GM23338 (cell line): ENCODE data around the gene MYOC. TPM values are rescaled to one million over a fixed set of nuclear protein-coding genes. Genes with fewer than 3 reads are reported as not detected.

Source experiments
- ATAC-seq: fragments of 200-7000 bp; cut with Tn5 transposase; 3 replicates; pipeline ENCODE4 v1.9.1; 2020
- DNase-seq: peaks from one replicate; pipeline ENCODE4 v3.0.0-alpha.2; 2015; ENCODE audit warnings: low spot score
- H2AFZ ChIP-seq: fragments of 200-600 bp; sonication (generic); 2 replicates; pipeline ENCODE4 v1.8.0; 2016; ENCODE audit warnings: antibody characterized with exemption, mild to moderate bottlenecking, moderate library complexity
- H3F3A ChIP-seq: fragments of 200-600 bp; sonication (generic); replicated peaks from 2 replicates; pipeline ENCODE4 v1.8.0; 2017; ENCODE audit warnings: antibody characterized with exemption, mixed run types, low read depth
- H3K27ac ChIP-seq: fragments of 200-600 bp; sonication (generic); 2 replicates; pipeline ENCODE4 v1.6.1; 2016; ENCODE audit warnings: low read depth
- H3K27me3 ChIP-seq: fragments of 200-600 bp; sonication (generic); 2 replicates; pipeline ENCODE4 v1.8.0; 2016; ENCODE audit warnings: mild to moderate bottlenecking, mixed run types, moderate library complexity; ENCODE audit not compliant: insufficient read depth
- H3K36me3 ChIP-seq: fragments of 200-600 bp; sonication (generic); 2 replicates; pipeline ENCODE4 v1.8.0; 2016; ENCODE audit warnings: mild to moderate bottlenecking; ENCODE audit not compliant: insufficient read depth
- H3K4me1 ChIP-seq: fragments of 200-600 bp; sonication (generic); 2 replicates; pipeline ENCODE4 v1.8.0; 2016; ENCODE audit warnings: mild to moderate bottlenecking, moderate library complexity; ENCODE audit not compliant: insufficient read depth
- H3K4me2 ChIP-seq: fragments of 200-600 bp; sonication (generic); 2 replicates; pipeline ENCODE4 v1.7.1; 2017; ENCODE audit warnings: mixed run types
- H3K4me3 ChIP-seq: fragments of 200-600 bp; sonication (generic); 2 replicates; pipeline ENCODE4 v1.6.1; 2016; ENCODE audit warnings: mixed run types
- H3K79me2 ChIP-seq: fragments of 200-600 bp; sonication (generic); replicated peaks from 2 replicates; pipeline ENCODE4 v1.8.0; 2017; ENCODE audit warnings: mild to moderate bottlenecking; ENCODE audit not compliant: insufficient read depth
- H3K9me2 ChIP-seq: fragments of 200-600 bp; sonication (generic); 2 replicates; pipeline ENCODE4 v1.8.0; 2017; ENCODE audit not compliant: insufficient read depth
- H4K20me1 ChIP-seq: fragments of 200-600 bp; sonication (generic); replicated peaks from 2 replicates; pipeline ENCODE4 v1.8.0; 2017; ENCODE audit warnings: mild to moderate bottlenecking; ENCODE audit not compliant: insufficient read depth
- H3K27ac Mint-ChIP-seq: 2 replicates; pipeline ENCODE4 v1.8.0; 2020; ENCODE audit warnings: inconsistent platforms, mild to moderate bottlenecking, moderate library complexity, mixed read lengths
- H3K27me3 Mint-ChIP-seq: 3 replicates; pipeline ENCODE4 v1.8.0; 2022; ENCODE audit warnings: low read depth, mild to moderate bottlenecking, moderate library complexity, mixed read lengths, inconsistent platforms; ENCODE audit not compliant: insufficient read depth, poor library complexity
- H3K36me3 Mint-ChIP-seq: 3 replicates; pipeline ENCODE4 v1.8.0; 2021; ENCODE audit warnings: low read depth, mild to moderate bottlenecking, inconsistent platforms, moderate library complexity, mixed read lengths
- H3K4me1 Mint-ChIP-seq: 3 replicates; pipeline ENCODE4 v1.8.0; 2020; ENCODE audit warnings: mild to moderate bottlenecking, inconsistent platforms, mixed read lengths
- H3K4me3 Mint-ChIP-seq: 3 replicates; pipeline ENCODE4 v1.8.0; 2021; ENCODE audit warnings: moderate library complexity, mild to moderate bottlenecking, inconsistent platforms, mixed read lengths
- H3K9me3 Mint-ChIP-seq: 3 replicates; pipeline ENCODE4 v1.8.0; 2020; ENCODE audit warnings: moderate library complexity, mild to moderate bottlenecking, inconsistent platforms, mixed read lengths
- CREB1 ChIP-seq: fragments of 250-450 bp; sonication (Bioruptor Pico); IDR thresholded peaks from 2 replicates; pipeline ENCODE4 v1.5.0; 2020; ENCODE audit warnings: low read depth, mild to moderate bottlenecking, moderate library complexity
- EZH2 ChIP-seq: fragments of 200-600 bp; sonication (generic); IDR thresholded peaks from one replicate; pipeline ENCODE4 v1.8.0; 2017; ENCODE audit warnings: antibody characterized with exemption, mild to moderate bottlenecking, low read depth; ENCODE audit not compliant: unreplicated experiment
- EZH2phosphoT487 ChIP-seq: fragments of 200-600 bp; sonication (generic); IDR thresholded peaks from one replicate; pipeline ENCODE4 v1.8.1; 2018; ENCODE audit warnings: antibody characterized with exemption; ENCODE audit not compliant: unreplicated experiment
- JUNB ChIP-seq: IDR thresholded peaks from one replicate; pipeline ENCODE4 v1.6.1; 2016; ENCODE audit warnings: antibody characterized with exemption; ENCODE audit not compliant: unreplicated experiment
- POLR2AphosphoS5 ChIP-seq: IDR thresholded peaks from 2 replicates; pipeline ENCODE4 v1.6.1; 2016; ENCODE audit warnings: antibody characterized with exemption, low read depth
- STAT1 ChIP-seq: IDR thresholded peaks from one replicate; pipeline ENCODE4 v1.6.1; 2016; ENCODE audit warnings: antibody characterized with exemption; ENCODE audit not compliant: unreplicated experiment
- ZNF114 ChIP-seq: fragments of 250-450 bp; sonication (Bioruptor Pico); IDR thresholded peaks from 2 replicates; pipeline ENCODE4 v1.5.0; 2020; ENCODE audit warnings: mild to moderate bottlenecking, moderate library complexity
- ZNF331 ChIP-seq: fragments of 250-450 bp; sonication (Bioruptor Pico); IDR thresholded peaks from 2 replicates; pipeline ENCODE4 v1.5.0; 2020; ENCODE audit warnings: low read depth, mild to moderate bottlenecking, moderate library complexity
- polyA plus RNA-seq: library from polyadenylated mRNA; unstranded; fragments of >200 nt; fragmentation: Nextera tagmentation; extraction: Ambion mirVana; gene quantifications from 2 replicates; pipeline ENCODE4 v1.2.1, GENCODE V29; 2016
- total RNA-seq: library from RNA; depleted of rRNA; stranded (reverse); fragments of >200 nt; shearing (Covaris generic); gene quantifications from 2 replicates; pipeline ENCODE4 v1.2.3, GENCODE V29; 2014
- TF ChIP-seq, protein P1 (sequence below): IDR thresholded peaks from one replicate; pipeline ENCODE4 v1.6.1; 2018; ENCODE audit warnings: antibody characterized with exemption; ENCODE audit not compliant: unreplicated experiment
- TF ChIP-seq, protein P2 (sequence below): IDR thresholded peaks from 2 replicates; pipeline ENCODE4 v1.6.1; 2016; ENCODE audit warnings: antibody characterized with exemption
- TF ChIP-seq, protein P3 (sequence below), 2 experiments: fragments of 200-600 bp in 1 of 2; sonication (generic) in 1 of 2; conservative IDR thresholded peaks; 2 replicates each; pipeline versions ENCODE4 v1.5.1 to v1.6.1; 2016 to 2017; ENCODE audit warnings: antibody characterized with exemption in 2 of 2, low read depth in 2 of 2, mild to moderate bottlenecking in 2 of 2, moderate library complexity in 1 of 2

MYOC gene
- total and polyA plus RNA-seq, 2 experiments from 2014 or later = not detected

DNA sequence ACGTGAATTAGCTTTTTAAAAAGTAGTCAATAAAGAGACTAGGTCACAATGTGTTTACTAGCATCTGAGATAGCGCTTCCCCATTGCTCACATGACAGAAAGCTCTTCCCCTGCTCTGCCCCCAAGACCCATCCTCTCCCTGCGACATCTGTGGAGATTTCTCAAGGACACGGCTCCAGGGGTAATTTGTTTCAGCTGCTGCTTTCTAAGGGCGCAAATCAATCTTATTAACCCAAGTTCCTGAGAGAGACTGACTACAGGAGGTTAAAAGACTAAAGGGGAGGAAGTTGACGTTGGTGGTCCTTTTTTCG lies 30.4 kb downstream of the MYOC start, which contains the start of gene MYOCOS:
Gene MYOCOS (plus strand): TSS at position 92 of the 311 bp plus-strand sequence. CDS start 1,641 bp downstream, outside the sequence.
- TF ChIP-seq POLR2AphosphoS5 (no peak), JUNB (no peak), CREB1 (CRISPR knock-in tag) (no peak), EZH2phosphoT487 (no peak), ZNF114 (CRISPR knock-in tag) (no peak), EZH2 (no peak), ZNF331 (CRISPR knock-in tag) (no peak), STAT1 (no peak)
- TF ChIP-seq, protein P1, sequence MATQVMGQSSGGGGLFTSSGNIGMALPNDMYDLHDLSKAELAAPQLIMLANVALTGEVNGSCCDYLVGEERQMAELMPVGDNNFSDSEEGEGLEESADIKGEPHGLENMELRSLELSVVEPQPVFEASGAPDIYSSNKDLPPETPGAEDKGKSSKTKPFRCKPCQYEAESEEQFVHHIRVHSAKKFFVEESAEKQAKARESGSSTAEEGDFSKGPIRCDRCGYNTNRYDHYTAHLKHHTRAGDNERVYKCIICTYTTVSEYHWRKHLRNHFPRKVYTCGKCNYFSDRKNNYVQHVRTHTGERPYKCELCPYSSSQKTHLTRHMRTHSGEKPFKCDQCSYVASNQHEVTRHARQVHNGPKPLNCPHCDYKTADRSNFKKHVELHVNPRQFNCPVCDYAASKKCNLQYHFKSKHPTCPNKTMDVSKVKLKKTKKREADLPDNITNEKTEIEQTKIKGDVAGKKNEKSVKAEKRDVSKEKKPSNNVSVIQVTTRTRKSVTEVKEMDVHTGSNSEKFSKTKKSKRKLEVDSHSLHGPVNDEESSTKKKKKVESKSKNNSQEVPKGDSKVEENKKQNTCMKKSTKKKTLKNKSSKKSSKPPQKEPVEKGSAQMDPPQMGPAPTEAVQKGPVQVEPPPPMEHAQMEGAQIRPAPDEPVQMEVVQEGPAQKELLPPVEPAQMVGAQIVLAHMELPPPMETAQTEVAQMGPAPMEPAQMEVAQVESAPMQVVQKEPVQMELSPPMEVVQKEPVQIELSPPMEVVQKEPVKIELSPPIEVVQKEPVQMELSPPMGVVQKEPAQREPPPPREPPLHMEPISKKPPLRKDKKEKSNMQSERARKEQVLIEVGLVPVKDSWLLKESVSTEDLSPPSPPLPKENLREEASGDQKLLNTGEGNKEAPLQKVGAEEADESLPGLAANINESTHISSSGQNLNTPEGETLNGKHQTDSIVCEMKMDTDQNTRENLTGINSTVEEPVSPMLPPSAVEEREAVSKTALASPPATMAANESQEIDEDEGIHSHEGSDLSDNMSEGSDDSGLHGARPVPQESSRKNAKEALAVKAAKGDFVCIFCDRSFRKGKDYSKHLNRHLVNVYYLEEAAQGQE = no peak
- TF ChIP-seq, protein P2, sequence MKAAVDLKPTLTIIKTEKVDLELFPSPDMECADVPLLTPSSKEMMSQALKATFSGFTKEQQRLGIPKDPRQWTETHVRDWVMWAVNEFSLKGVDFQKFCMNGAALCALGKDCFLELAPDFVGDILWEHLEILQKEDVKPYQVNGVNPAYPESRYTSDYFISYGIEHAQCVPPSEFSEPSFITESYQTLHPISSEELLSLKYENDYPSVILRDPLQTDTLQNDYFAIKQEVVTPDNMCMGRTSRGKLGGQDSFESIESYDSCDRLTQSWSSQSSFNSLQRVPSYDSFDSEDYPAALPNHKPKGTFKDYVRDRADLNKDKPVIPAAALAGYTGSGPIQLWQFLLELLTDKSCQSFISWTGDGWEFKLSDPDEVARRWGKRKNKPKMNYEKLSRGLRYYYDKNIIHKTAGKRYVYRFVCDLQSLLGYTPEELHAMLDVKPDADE = no peak
- TF ChIP-seq, protein P3, sequence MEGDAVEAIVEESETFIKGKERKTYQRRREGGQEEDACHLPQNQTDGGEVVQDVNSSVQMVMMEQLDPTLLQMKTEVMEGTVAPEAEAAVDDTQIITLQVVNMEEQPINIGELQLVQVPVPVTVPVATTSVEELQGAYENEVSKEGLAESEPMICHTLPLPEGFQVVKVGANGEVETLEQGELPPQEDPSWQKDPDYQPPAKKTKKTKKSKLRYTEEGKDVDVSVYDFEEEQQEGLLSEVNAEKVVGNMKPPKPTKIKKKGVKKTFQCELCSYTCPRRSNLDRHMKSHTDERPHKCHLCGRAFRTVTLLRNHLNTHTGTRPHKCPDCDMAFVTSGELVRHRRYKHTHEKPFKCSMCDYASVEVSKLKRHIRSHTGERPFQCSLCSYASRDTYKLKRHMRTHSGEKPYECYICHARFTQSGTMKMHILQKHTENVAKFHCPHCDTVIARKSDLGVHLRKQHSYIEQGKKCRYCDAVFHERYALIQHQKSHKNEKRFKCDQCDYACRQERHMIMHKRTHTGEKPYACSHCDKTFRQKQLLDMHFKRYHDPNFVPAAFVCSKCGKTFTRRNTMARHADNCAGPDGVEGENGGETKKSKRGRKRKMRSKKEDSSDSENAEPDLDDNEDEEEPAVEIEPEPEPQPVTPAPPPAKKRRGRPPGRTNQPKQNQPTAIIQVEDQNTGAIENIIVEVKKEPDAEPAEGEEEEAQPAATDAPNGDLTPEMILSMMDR (conservative IDR thresholded peaks at IDR 0.05; ENCODE audit: low read depth in 2 of 2) = no peak
- peaks cover 18% of the 10 kb centered on the region for H3K4me1 Mint-ChIP-seq
- H3K27me3 Mint-ChIP-seq = peaks cover 5% of the 10 kb centered on the region
- Histone ChIP-seq H4K20me1 (no peaks in the 10 kb centered on the region), H3K27ac (peak within 1 kb of the TSS; percentile 61; the same call in 1 of the 2 replicates), H3F3A (no peaks in the 10 kb centered on the region), H3K4me2 (no peak within 1 kb of the TSS), H3K4me3 (no peak within 1 kb of the TSS), H3K36me3 (no peaks in the 10 kb centered on the region), H3K79me2 (no peaks in the 10 kb centered on the region), H3K27me3 (no peaks in the 10 kb centered on the region), H3K9me2 (0 out of 2 replicates have a peak, but pooled peaks cover 3% of the 10 kb centered on the region), H2AFZ (peak within 1 kb of the TSS; percentile 89), H3K4me1 (peaks cover 19% of the 10 kb centered on the region)
- H3K4me3 Mint-ChIP-seq = no peak within 1 kb of the TSS
- 0 out of 2 replicates have a peak within 1 kb of the TSS, but pooled peaks have one; percentile 37 for H3K27ac Mint-ChIP-seq
- no peaks in the 10 kb centered on the region for H3K9me3 Mint-ChIP-seq
- DNase-seq (no peak), ATAC-seq (no peak)
- no peaks in the 10 kb centered on the region for H3K36me3 Mint-ChIP-seq
